Adrenal gland (tissue), 5 donors: ENCODE measurements around the gene AP1S1.

Source experiments
- CTCF ChIP-seq, 6 experiments: fragments of 450-650 bp in 4 of 6; fragments of 200-600 bp in 2 of 6; sonication (generic) in 1 of 6; IDR thresholded peaks; 1 replicate in 5 of 6; 2 replicates in 1 of 6; pipeline versions ENCODE4 v1.5.1 to v1.8.0; 2016 to 2021; ENCODE audit warnings: antibody characterized with exemption in 6 of 6, mild to moderate bottlenecking in 2 of 6, moderate library complexity in 1 of 6
- POLR2A ChIP-seq, 2 donors: fragments of 450-650 bp; IDR thresholded peaks; one replicate each; pipeline ENCODE4 v1.6.1; 2017; ENCODE audit warnings: antibody characterized with exemption in 2 of 2, mild to moderate bottlenecking in 2 of 2, moderate library complexity in 1 of 2
- donor health status: DM: no; HTN: no; CAD: no.

- no peak for TF ChIP-seq CTCF (IDR thresholded peaks at IDR 0.05)
- TF ChIP-seq POLR2A (IDR thresholded peaks at IDR 0.05), result no peak
These were observed 34.8 kb downstream of the AP1S1 start for GRCh38 chr7:101189109-101189508.
